Left lung (tissue), 10 donors: ENCODE data around the gene TUBB4B. TPM values are rescaled to one million over a fixed set of nuclear protein-coding genes. Genes with fewer than 3 reads are reported as not detected.
A peak's percentile ranks its signal among the peaks of the same experiment; 100 is the strongest.
"Not testable (repeated sequence)": the region's sequence is repeated elsewhere in the genome, so short reads cannot be mapped to it uniquely, and the experiment has no call there.

Source experiments
- ATAC-seq: fragments of 200-7000 bp; cut with Tn5 transposase; one replicate; pipeline ENCODE4 v1.9.1; 2020; ENCODE audit warnings: moderate library complexity
- DNase-seq, 4 donors: peaks; one replicate each; pipeline ENCODE4 v3.0.0-alpha.2; 2013 to 2020
- H3K27ac ChIP-seq, 2 donors: fragments of 200-600 bp; sonication (generic) in 1 of 2; one replicate each; pipeline versions ENCODE4 v1.5.0 to v1.8.0; 2020 to 2021
- H3K27me3 ChIP-seq, 2 donors: fragments of 200-600 bp; sonication (generic) in 1 of 2; one replicate each; pipeline versions ENCODE4 v1.5.0 to v1.8.0; 2020 to 2021
- H3K36me3 ChIP-seq, 2 donors: fragments of 200-600 bp; sonication (generic) in 1 of 2; one replicate each; pipeline versions ENCODE4 v1.5.0 to v1.8.0; 2020 to 2021
- H3K4me1 ChIP-seq, 2 donors: fragments of 200-600 bp; one replicate each; pipeline ENCODE4 v1.8.0; 2021
- H3K4me3 ChIP-seq, 2 donors: fragments of 200-600 bp; sonication (generic) in 1 of 2; one replicate each; pipeline versions ENCODE4 v1.5.0 to v1.8.0; 2020 to 2021; ENCODE audit warnings: mild to moderate bottlenecking in 1 of 2
- H3K9me3 ChIP-seq, 2 donors: fragments of 200-600 bp; sonication (generic) in 1 of 2; one replicate each; pipeline versions ENCODE4 v1.5.0 to v1.8.0; 2020 to 2021
- CTCF ChIP-seq, 2 donors: fragments of 200-600 bp; sonication (generic) in 1 of 2; IDR thresholded peaks; one replicate each; pipeline versions ENCODE4 v1.5.0 to v1.8.0; 2021; ENCODE audit warnings: antibody characterized with exemption in 2 of 2
- intact Hi-C, 2 donors: fragments of 100-400 bp; cut with DNase I; formaldehyde crosslinking; loops; one replicate each; pipeline versions ENCODE4 v1.11.2 to v1.14.2; 2022
- polyA plus RNA-seq, 6 donors: library from polyadenylated mRNA; unstranded; fragments of 120-200 nt; gene quantifications; one replicate each; pipeline ENCODE4 v1.2.1, GENCODE V29; 2013; ENCODE audit not compliant: insufficient read length in 6 of 6
- total RNA-seq, 2 donors: library from RNA; stranded (reverse); fragmentation: NEBNext Ultra II Directional; extraction: Animal tissue kit (Norgen Biotek cat#: 25700); gene quantifications; one replicate each; pipeline ENCODE4 v1.2.1, GENCODE V29; 2021
- donor health status: DM: no; HTN: yes; CAD: no.
- donor health status: DM: no; HTN: no; CAD: no.

The TUBB4B gene
- total and polyA plus RNA-seq, 8 donors, result 196 to 337 (median 248) TPM

- Histone ChIP-seq H3K4me3 (no peak overlapping the region), H3K4me1 (peaks cover 17 to 64% of the 10 kb centered on the region in 2 donors), H3K27ac (no peak overlapping the region), H3K27me3 (peaks cover 0 to 31% of the 10 kb centered on the region in 2 donors), H3K36me3 (peaks cover 0 to 14% of the 10 kb centered on the region in 2 donors), H3K9me3 (no peaks in the 10 kb centered on the region)
- DNase-seq, result no peak
- no peak for ATAC-seq
- no peak for TF ChIP-seq CTCF (IDR thresholded peaks at IDR 0.05)
- intact Hi-C loops, result no loop called here
These were observed 3.0 kb upstream of the TUBB4B start for GRCh38 chr9:137237759-137238726.

- peaks cover 0 to 26% of the 10 kb centered on the region in 2 donors for H3K36me3 ChIP-seq
- H3K4me3 ChIP-seq, result peak overlapping the region; percentile 55 to 96
- intact Hi-C loops, DNase-seq, H3K9me3 ChIP-seq, ATAC-seq: not testable (repeated sequence)
- peaks cover 0 to 15% of the 10 kb centered on the region in 2 donors for H3K27me3 ChIP-seq
- peaks cover 17 to 77% of the 10 kb centered on the region in 2 donors for H3K4me1 ChIP-seq
- H3K27ac ChIP-seq, result peak overlapping the region; percentile 96 to 99
These were observed 1.4 kb upstream of the TUBB4B start for GRCh38 chr9:137239541-137240200.

GRCh38 chr9:137240318-137240840 lies 708 bp upstream of the TUBB4B start:
- peaks cover 17 to 77% of the 10 kb centered on the region in 2 donors for H3K4me1 ChIP-seq
- ATAC-seq, result peak; percentile 67

GRCh38 chr9:137241490-137242268 lies 592 bp downstream of the TUBB4B start:
- Histone ChIP-seq H3K36me3 (peaks cover 0 to 26% of the 10 kb centered on the region in 2 donors), H3K9me3 (no peaks in the 10 kb centered on the region), H3K27me3 (no peaks in the 10 kb centered on the region), H3K4me1 (peaks cover 13 to 66% of the 10 kb centered on the region in 2 donors), H3K27ac (peak overlapping the region; percentile 87 to 99), H3K4me3 (peak overlapping the region; percentile 91 to 96)
- intact Hi-C loops, result no loop called here
- peak; percentile 27 for ATAC-seq
- DNase-seq, result peak in 2 of 4 donors; percentile 61 to 92
- no peak for TF ChIP-seq CTCF (IDR thresholded peaks at IDR 0.05)

More at GRCh38 chr9:137240318-137240840, 708 bp upstream of the TUBB4B start:
- H3K9me3 ChIP-seq, result no peaks in the 10 kb centered on the region
- peaks cover 0 to 8% of the 10 kb centered on the region in 2 donors for H3K27me3 ChIP-seq
- H3K27ac ChIP-seq, result peak overlapping the region; percentile 96 to 99
- TF ChIP-seq CTCF (IDR thresholded peaks at IDR 0.05), result no peak
- peak; percentile 84 to 94 (median 88) for DNase-seq
- peak overlapping the region; percentile 55 to 96 for H3K4me3 ChIP-seq
- intact Hi-C loops, result no loop called here
- peaks cover 0 to 26% of the 10 kb centered on the region in 2 donors for H3K36me3 ChIP-seq
